ENCODE measurements around the gene PSME4.

GRCh38 chr2:53826587-53827397, 144.0 kb downstream of the PSME4 start:
- TF ChIP-seq, protein P1, sequence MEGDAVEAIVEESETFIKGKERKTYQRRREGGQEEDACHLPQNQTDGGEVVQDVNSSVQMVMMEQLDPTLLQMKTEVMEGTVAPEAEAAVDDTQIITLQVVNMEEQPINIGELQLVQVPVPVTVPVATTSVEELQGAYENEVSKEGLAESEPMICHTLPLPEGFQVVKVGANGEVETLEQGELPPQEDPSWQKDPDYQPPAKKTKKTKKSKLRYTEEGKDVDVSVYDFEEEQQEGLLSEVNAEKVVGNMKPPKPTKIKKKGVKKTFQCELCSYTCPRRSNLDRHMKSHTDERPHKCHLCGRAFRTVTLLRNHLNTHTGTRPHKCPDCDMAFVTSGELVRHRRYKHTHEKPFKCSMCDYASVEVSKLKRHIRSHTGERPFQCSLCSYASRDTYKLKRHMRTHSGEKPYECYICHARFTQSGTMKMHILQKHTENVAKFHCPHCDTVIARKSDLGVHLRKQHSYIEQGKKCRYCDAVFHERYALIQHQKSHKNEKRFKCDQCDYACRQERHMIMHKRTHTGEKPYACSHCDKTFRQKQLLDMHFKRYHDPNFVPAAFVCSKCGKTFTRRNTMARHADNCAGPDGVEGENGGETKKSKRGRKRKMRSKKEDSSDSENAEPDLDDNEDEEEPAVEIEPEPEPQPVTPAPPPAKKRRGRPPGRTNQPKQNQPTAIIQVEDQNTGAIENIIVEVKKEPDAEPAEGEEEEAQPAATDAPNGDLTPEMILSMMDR (IDR thresholded peaks at IDR 0.05; ENCODE audit: low read length), result no peak
- TF ChIP-seq EZH2phosphoT487 (IDR thresholded peaks at IDR 0.05; ENCODE audit: low read length), result no peak
